CD4-positive, alpha-beta T cell (primary cell): ENCODE results near the gene BCKDHB. TPM values are rescaled to one million over a fixed set of nuclear protein-coding genes. Genes with fewer than 3 reads are reported as not detected.

Source experiments
- ATAC-seq: fragments of 200-7000 bp; cut with Tn5 transposase; one replicate; pipeline ENCODE4 v1.10.0; 2022; ENCODE audit warnings: mild to moderate bottlenecking; ENCODE audit not compliant: poor library complexity
- CTCF ChIA-PET: fragments of 350-600 bp; sonication (Branson Sonifier 250); formaldehyde crosslinking; loops from one replicate; lab custom pipeline; 2021; ENCODE audit warnings: antibody characterized with exemption, inconsistent platforms; lab: Charles Lee
- POLR2A ChIA-PET: fragments of 350-600 bp; sonication (Branson Sonifier 250); formaldehyde crosslinking; loops from one replicate; lab custom pipeline; 2021; ENCODE audit warnings: antibody characterized with exemption, inconsistent platforms; lab: Charles Lee
- DNase-seq, 14 experiments: peaks; one replicate each; pipeline ENCODE4 v3.0.0-alpha.2; 2013 to 2020; ENCODE audit warnings: mixed read lengths in 2 of 14
- H3K27ac ChIP-seq, 2 donors: one replicate each; pipeline versions ENCODE4 v1.5.1 to v1.7.0; 2013; ENCODE audit warnings: low read length in 2 of 2, low read depth in 1 of 2, mild to moderate bottlenecking in 1 of 2
- H3K27me3 ChIP-seq, 2 experiments: 1 replicate in 1 of 2; 2 replicates in 1 of 2; pipeline versions ENCODE4 v1.6.1 to v1.7.0; 2013; ENCODE audit warnings: low read length in 2 of 2, control low read depth in 1 of 2, mild to moderate bottlenecking in 1 of 2, moderate library complexity in 1 of 2; ENCODE audit not compliant: insufficient read depth in 2 of 2, control insufficient read depth in 1 of 2
- H3K36me3 ChIP-seq: one replicate; pipeline ENCODE4 v1.6.1; 2013; ENCODE audit warnings: low read length, control low read depth; ENCODE audit not compliant: insufficient read depth
- H3K4me1 ChIP-seq: one replicate; pipeline ENCODE4 v1.6.1; 2013; ENCODE audit warnings: low read length, control low read depth; ENCODE audit not compliant: insufficient read depth
- H3K4me3 ChIP-seq: one replicate; pipeline ENCODE4 v1.5.1; 2013; ENCODE audit warnings: mild to moderate bottlenecking, low read length, moderate library complexity
- H3K9me3 ChIP-seq, 2 experiments: 1 replicate in 1 of 2; 2 replicates in 1 of 2; pipeline versions ENCODE4 v1.6.1 to v1.7.0; 2013; ENCODE audit warnings: low read length in 2 of 2, mild to moderate bottlenecking in 2 of 2, control low read depth in 1 of 2, moderate library complexity in 1 of 2; ENCODE audit not compliant: control insufficient read depth in 1 of 2, insufficient read depth in 1 of 2
- H3K27ac Mint-ChIP-seq: one replicate; pipeline ENCODE4 v1.8.0; 2020; ENCODE audit warnings: mixed read lengths
- H3K27me3 Mint-ChIP-seq: one replicate; pipeline ENCODE4 v1.8.0; 2021; ENCODE audit warnings: mixed read lengths
- H3K36me3 Mint-ChIP-seq: one replicate; pipeline ENCODE4 v1.8.0; 2021; ENCODE audit warnings: low read depth, mixed read lengths
- H3K4me1 Mint-ChIP-seq: one replicate; pipeline ENCODE4 v1.8.0; 2021; ENCODE audit warnings: low read depth, mixed read lengths
- H3K4me3 Mint-ChIP-seq: one replicate; pipeline ENCODE4 v1.8.0; 2020; ENCODE audit warnings: mild to moderate bottlenecking, mixed read lengths
- H3K9me3 Mint-ChIP-seq: one replicate; pipeline ENCODE4 v1.8.0; 2020; ENCODE audit warnings: mixed read lengths
- CTCF ChIP-seq: fragments of 200-600 bp; IDR thresholded peaks from one replicate; pipeline ENCODE4 v1.8.0; 2022; ENCODE audit warnings: antibody characterized with exemption, mild to moderate bottlenecking
- intact Hi-C, 2 experiments: fragments of 100-400 bp; cut with DNase I in 1 of 2; cut with micrococcal nuclease in 1 of 2; formaldehyde crosslinking; loops; one replicate each; pipeline versions ENCODE4 v1.15.1 to v1.9.0; 2023 to 2025; cut with DNase I, micrococcal nuclease
- total RNA-seq, 174 experiments: library from RNA in 2 of 174; stranded (reverse) in 2 of 174; gene quantifications; one replicate each; pipeline ENCODE4 v1.2.3 and lab custom pipeline; 2021 to 2026

BCKDHB gene
- total RNA-seq, 2 experiments from 2014 or later: 7.8 to 8.1 TPM

GRCh38 chr6:80356545-80356944 is 250.1 kb downstream of the BCKDHB start:
- Mint-ChIP-seq H3K36me3 (peaks cover 16% of the 10 kb centered on the region), H3K4me1 (no peaks in the 10 kb centered on the region), H3K27me3 (no peaks in the 10 kb centered on the region), H3K27ac (no peak overlapping the region), H3K9me3 (no peaks in the 10 kb centered on the region), H3K4me3 (no peak overlapping the region)
- Histone ChIP-seq H3K9me3 (no peaks in the 10 kb centered on the region), H3K36me3 (no peaks in the 10 kb centered on the region), H3K4me3 (no peak overlapping the region), H3K27me3 (no peaks in the 10 kb centered on the region), H3K27ac (no peak overlapping the region), H3K4me1 (no peaks in the 10 kb centered on the region)
- ChIA-PET CTCF (interaction anchor here (1.5 kb wide), 1 partner anchor 15 kb away, joined by 3 read pairs; no protein-coding TSS in a partner anchor), POLR2A (no interaction called here)
- no peak for TF ChIP-seq CTCF
- intact Hi-C loops: no loop called here
- no peak for ATAC-seq
- no peak for DNase-seq

- no peak overlapping the region for H3K4me3 Mint-ChIP-seq
- TF ChIP-seq CTCF: no peak
- H3K27me3 Mint-ChIP-seq: no peaks in the 10 kb centered on the region
- ChIA-PET CTCF (interaction anchor here (1.5 kb wide), 1 partner anchor 16 kb away, joined by 3 read pairs; no protein-coding TSS in a partner anchor), POLR2A (no interaction called here)
- intact Hi-C loops: no loop called here
- Histone ChIP-seq H3K36me3 (no peaks in the 10 kb centered on the region), H3K4me3 (no peak overlapping the region), H3K27me3 (no peaks in the 10 kb centered on the region), H3K9me3 (no peaks in the 10 kb centered on the region), H3K4me1 (no peaks in the 10 kb centered on the region), H3K27ac (no peak overlapping the region)
- ATAC-seq (no peak), DNase-seq (no peak)
- no peak overlapping the region for H3K27ac Mint-ChIP-seq
- H3K4me1 Mint-ChIP-seq: no peaks in the 10 kb centered on the region
- no peaks in the 10 kb centered on the region for H3K9me3 Mint-ChIP-seq
- peaks cover 16% of the 10 kb centered on the region for H3K36me3 Mint-ChIP-seq
These were observed 250.6 kb downstream of the BCKDHB start for GRCh38 chr6:80357081-80357480.

- Histone ChIP-seq H3K9me3 (no peaks in the 10 kb centered on the region), H3K4me3 (no peak overlapping the region), H3K27ac (no peak overlapping the region), H3K4me1 (no peaks in the 10 kb centered on the region), H3K27me3 (no peaks in the 10 kb centered on the region), H3K36me3 (no peaks in the 10 kb centered on the region)
- no peaks in the 10 kb centered on the region for H3K27me3 Mint-ChIP-seq
- H3K36me3 Mint-ChIP-seq: peaks cover 16% of the 10 kb centered on the region
- H3K9me3 Mint-ChIP-seq: no peaks in the 10 kb centered on the region
- DNase-seq (no peak), ATAC-seq (no peak)
- ChIA-PET CTCF (interaction anchor here (1.5 kb wide), 1 partner anchor 16 kb away, joined by 3 read pairs; no protein-coding TSS in a partner anchor), POLR2A (no interaction called here)
- intact Hi-C loops: no loop called here
- no peak for TF ChIP-seq CTCF
- H3K27ac Mint-ChIP-seq: no peak overlapping the region
- no peak overlapping the region for H3K4me3 Mint-ChIP-seq
- no peaks in the 10 kb centered on the region for H3K4me1 Mint-ChIP-seq
These were observed 251.2 kb downstream of the BCKDHB start for GRCh38 chr6:80357674-80358073.
